GM18907 (cell line): ENCODE data around the gene SLCO1A2.

Experiments
- ATAC-seq: cut with Tn5 transposase; IDR thresholded peaks from one replicate; pipeline ENCODE4 v1.9.1; 2021; ENCODE audit warnings: mild to moderate bottlenecking, moderate library complexity; ENCODE audit not compliant: unreplicated experiment

Gene SLCO1A2

GRCh38 chr12:21220266-21220665 lies 114.5 kb downstream of the SLCO1A2 start:
- ATAC-seq: no peak

- ATAC-seq: no peak
Measured at GRCh38 chr12:21219206-21219605, 115.5 kb downstream of the SLCO1A2 start.
